Loucy (cell line): Measurements from ENCODE around the gene ANO8.

Experiments used
- CTCF ChIP-seq: fragments of 200-600 bp; sonication (generic); conservative IDR thresholded peaks from 2 replicates; pipeline ENCODE4 v1.5.1; 2014; ENCODE audit warnings: mild to moderate bottlenecking, antibody characterized with exemption, low read length
- EZH2phosphoT487 ChIP-seq: fragments of 200-600 bp; IDR thresholded peaks from 2 replicates; pipeline ENCODE4 v1.6.1; 2018; ENCODE audit warnings: antibody characterized with exemption, mild to moderate bottlenecking, moderate library complexity, borderline replicate concordance

GRCh38 chr19:17333611-17334413, 843 bp downstream of the ANO8 start:
- TF ChIP-seq CTCF (no peak), EZH2phosphoT487 (no peak)
